GM19468 (cell line): ENCODE data around the gene DLG2.

ENCODE experiments used
- ATAC-seq: cut with Tn5 transposase; IDR thresholded peaks from one replicate; pipeline ENCODE4 v1.9.1; 2021; ENCODE audit warnings: mild to moderate bottlenecking, moderate library complexity, moderate number of reproducible peaks; ENCODE audit not compliant: unreplicated experiment; ENCODE audit errors: extremely low read depth

The DLG2 gene

DNA sequence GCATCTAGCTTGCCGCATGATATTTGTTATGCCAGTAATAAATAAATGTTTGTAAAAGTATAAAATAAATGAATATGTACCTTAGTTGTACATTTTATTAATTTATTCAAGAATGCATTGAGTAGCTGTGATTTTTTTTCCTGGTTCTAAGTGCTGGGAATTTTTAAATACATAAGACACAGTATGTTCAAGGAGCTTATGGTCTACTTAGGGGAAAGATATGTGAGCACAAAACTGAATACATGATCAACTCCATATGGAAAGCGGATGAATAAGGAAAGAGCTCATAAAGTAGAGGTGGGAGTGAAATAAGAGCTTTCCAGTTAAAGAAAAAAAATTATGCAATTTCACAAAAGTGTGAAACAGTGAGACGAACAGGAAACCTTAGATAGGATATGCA is 1396.7 kb downstream of the DLG2 start:
- no peak for ATAC-seq

DNA sequence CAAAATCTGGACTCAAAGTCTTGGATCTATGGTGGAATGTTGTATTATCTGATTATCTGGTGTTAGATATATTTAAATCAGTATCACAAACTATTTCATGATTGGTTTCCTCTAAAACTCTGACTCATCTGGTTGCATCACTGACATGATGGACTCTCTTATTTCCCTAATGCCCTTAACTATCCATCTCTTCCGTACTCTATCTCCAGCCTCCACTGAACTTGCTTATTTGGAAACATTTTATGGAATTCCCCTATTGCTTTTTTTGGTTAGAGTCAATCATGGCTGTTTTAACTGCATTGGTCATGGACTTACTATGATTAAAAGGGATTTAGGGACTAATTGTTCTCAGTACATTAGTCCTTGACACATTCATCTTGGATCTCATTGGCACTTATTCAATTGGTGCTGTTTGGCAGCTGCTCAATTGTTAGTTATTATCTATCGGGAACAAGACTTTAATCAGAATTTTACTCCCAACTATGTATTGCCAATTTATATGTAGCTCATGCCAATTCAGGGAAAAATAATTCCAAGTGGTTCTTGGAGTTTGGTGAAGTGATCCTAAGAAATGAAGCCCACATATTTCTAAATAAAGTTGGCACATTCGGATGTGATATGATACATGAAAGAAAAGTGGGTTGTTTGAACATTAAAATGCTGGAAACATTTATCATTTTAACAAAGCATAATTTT is 1399.0 kb downstream of the DLG2 start:
- ATAC-seq: no peak

DNA sequence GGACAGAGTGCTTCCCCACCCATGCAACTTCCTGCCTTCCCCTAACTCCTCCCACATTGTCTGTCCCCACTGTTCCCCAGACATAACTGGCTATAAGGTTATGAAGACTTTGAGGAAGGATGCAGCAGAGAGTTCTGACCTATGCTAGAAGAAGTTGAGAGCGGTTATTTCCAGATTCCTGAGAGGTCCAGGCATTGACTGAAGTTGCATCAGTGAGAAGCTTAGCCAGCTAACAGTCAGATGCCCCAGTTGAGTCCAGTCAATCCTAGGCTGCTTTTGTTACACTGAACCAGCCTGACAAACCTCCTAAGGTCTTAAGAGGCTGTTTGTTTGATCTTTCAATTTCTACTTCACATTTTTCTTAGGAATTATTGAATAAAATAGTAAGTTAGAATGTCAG is 1403.1 kb downstream of the DLG2 start:
- no peak for ATAC-seq

DNA sequence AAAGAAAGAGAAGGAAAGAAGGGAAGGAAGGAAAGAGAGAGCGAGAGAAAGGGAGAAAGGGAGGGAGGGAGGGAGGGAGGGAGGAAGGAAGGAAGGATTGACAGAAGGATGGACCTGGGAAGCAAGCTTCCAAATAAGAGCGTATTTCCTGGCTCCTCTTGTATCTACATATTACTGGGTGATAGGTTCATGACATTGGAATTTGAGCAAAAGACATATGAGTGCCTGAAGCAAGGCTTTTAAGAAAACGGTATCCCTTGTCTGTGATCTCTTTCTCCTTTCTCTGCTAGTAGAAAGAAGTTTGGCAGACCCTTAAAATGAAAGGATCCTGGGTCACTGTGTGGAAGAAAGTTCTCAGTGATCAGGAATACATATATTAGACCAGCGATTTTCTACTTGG is 1408.8 kb downstream of the DLG2 start:
- ATAC-seq: no peak

DNA sequence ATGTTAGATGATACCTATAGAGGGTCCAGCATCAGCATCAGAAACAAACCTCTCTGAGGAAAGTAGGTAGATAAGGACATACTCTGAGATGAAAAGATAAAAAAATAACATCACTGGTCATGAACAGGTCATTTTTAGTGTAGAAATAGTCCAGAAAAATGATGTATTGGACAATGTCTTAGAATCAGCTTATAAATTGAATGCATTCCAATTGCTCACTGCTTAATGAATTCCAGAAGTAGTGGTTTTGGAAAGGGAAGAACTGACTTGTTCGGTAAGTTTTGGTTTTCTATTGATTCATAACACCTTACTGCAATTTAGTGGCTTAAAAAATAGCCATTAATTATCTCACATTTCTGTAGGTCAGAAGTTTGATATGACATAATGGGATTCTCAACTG is 1411.5 kb downstream of the DLG2 start:
- no peak for ATAC-seq

DNA sequence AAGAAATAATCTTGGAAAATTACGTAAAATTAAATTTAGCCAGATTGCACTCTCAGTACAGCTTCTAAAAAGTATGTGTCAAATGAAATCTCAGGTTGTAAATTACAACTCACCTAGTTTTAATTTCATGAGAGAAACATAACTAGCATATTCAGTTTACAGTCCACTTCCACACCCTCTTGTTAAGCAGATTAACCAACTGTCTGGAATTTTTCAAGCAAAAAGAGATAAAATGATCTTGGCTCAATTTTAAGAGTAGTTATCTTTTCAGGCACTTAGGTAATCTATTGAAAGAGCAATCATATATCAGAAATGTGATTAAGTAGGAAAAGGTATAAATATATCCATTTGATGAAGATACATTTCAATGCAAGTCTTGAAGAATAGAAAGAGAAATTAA is 1412.6 kb downstream of the DLG2 start:
- ATAC-seq: no peak

DNA sequence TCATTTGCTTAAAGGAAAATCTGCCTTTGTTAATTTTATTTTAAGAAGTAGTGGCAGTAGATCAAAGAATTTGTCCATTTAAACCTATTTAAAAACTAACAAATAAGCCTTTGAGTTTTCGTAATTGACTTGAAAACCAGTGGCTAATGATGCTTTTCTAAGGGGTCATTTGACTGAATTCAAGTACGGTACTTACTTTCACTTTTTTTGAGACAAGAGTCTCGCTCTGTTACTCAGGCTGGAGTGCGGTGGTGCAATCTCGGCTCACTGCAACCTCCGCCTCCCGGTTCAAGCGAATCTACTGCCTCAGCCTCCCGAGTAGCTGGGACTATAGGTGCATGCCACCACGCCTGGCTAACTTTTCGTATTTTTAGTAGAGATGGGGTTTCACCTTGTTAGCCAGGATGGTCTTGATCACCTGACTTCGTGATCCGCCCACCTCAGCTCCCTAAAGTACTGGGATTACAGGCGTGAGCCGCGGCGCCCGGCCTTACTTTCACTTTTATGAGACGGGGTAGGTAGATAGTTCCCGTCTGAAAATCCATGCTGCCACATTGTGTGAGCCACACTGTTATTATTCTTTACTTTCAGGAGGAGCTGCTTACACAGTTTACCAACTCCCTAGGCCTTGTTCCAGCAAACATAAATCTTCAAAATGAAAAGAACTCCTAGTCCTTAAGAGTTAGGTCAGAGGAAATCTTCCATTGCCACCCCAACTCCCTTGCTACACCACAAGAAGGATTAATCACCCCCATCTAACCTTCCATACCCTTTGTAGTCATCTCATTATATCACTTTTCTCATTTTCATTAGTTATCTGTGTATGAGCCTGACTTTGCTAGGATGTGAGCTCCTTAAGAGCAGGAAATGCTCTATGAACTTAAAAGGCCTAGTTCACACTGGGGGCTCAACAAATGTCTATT is 1414.4 kb downstream of the DLG2 start:
- no peak for ATAC-seq

DNA sequence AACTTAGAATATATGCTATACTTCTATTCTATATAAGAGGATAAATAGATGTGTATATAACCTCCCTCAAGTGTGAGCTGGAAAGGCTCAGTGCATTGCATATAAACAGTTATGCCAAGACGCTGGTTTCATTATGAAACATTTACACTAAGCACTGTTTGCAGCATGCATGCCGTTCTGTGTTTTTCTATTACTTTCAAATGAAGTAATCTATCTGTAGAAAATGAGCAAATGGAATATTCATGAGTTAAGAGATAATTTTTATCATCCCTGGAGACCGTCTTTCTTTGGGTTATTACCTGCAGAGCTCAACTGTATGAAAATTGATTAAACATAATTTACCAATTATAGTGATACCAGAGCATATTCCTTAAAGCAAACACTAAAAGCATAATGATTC is 1415.2 kb downstream of the DLG2 start:
- ATAC-seq: no peak

DNA sequence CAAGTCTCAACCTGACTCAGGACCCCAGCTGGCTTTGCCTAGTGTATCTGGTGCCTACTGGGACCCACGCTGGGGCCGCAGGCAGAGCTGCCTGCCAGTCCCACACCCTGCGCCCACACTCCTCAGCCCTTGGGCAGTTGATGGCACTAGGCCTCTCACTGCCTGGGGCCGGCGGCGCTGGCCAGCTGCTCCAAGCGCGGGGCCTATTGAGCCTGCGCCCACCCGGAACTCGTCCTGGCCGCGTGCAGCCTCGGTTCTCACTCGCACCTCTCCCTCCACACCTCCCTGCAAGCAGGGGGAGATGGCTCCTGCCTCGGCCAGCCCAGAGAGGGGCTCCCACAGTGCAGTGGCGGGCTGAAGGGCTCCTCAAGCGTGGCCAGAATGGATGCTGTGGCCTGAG is 1432.4 kb downstream of the DLG2 start:
- no peak for ATAC-seq

DNA sequence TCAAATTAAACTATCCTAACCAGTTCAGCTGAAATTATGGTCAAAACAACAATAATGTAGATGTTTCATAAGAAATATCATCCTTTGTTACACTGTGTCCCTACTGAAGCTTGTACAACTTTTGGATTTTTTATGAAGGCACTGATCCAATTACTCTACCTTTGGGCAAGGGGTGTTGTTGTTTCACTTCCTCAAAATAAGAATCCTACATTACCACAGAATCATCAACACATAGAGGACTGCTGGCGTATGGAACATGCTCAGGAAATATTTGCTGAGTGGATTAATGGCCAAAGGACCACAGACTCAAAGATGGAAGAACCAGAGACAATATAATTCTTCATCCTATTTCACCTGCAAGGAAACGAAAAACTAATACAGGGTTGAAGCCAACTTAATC is 1433.4 kb downstream of the DLG2 start:
- no peak for ATAC-seq

DNA sequence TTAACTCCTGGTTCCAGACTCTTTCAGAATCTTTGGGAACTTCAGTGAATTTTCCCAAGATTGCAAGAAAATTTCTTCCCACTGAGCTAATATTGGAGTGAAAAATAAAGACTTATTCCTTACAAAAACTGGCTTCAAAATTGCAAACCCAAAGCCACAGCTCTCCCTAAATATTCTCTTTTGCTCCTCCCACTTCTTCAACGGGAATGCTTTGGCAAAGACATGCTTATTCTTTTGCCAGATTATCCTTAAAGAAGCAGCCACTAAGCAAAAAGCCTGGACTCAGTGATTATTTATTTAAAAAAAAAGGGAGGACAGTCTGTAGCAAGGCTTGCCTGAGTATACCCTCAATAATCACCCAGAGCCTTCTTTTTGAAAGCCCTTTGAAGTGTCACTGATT is 1438.6 kb downstream of the DLG2 start:
- no peak for ATAC-seq

DNA sequence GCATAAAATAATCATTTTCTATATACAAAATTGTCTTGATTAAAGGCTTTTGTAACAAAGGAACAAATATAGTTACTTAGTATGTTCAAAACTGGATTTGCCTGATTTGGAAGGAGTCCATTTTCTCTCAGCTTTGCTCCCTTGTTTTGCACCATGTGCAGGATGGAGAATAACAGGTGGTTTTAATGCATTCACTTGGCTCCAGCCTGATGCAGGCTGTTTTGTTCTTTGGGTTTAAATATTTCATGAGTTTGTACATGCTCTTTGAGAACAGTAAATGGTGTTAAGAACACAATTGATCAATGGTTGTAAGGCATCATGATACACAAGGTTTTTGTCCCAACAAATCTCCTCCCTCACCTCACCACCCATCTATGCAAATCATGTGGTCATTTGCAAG is 1454.1 kb downstream of the DLG2 start:
- no peak for ATAC-seq

DNA sequence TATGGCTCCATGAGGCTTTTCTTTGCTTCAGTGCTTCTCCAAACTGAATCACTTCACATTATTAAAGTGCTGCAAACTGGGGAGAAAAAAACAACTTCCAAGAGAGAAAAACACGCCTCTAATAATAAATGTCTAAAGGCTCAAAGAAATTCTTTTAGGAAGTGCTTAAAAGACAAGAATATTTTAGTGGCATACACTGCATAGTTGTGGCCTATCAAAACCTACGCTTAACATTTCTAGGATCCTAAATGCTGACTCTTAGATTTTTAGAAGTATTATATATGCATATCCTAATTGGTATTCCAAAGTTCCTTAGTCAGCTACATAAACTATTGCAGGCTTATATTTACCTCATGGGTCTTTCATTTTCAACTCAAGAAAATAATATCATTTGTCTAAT is 1462.0 kb downstream of the DLG2 start:
- no peak for ATAC-seq

DNA sequence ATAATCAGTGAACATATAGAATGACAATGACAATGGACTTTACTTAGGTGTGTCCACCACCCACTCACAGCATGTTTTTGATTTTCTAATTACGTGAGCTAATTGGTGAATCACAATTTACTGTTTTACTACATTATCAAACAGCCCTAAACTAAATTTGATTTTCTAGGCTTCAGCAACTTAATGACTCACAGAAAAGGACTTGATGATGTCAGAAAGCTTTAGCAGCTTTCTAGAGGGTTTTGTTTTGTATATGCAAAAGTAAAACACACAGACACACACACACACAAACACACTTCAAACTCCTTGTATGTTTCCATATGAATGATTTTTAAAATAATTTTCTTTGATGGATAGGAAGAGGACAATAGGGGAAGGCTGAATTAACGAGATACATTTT is 1462.4 kb downstream of the DLG2 start:
- ATAC-seq: no peak

DNA sequence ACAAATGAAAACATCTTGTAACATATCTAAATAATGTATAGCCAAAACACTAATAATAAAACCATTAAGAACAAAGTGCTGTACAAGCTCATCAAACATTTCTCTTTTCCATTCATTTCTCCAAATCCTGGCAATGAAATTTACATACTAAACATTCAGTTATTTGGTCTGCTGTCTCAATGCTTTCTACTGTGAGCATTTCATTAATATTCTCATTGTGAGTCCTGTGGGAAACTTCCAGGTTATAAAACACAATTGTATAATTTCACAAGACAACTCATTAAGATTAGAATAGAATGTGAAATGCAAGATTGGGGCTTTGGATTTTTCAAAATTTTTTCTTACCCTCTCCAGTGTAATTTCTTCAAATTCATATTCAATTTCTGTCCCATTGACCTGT is 1464.0 kb downstream of the DLG2 start:
- no peak for ATAC-seq

DNA sequence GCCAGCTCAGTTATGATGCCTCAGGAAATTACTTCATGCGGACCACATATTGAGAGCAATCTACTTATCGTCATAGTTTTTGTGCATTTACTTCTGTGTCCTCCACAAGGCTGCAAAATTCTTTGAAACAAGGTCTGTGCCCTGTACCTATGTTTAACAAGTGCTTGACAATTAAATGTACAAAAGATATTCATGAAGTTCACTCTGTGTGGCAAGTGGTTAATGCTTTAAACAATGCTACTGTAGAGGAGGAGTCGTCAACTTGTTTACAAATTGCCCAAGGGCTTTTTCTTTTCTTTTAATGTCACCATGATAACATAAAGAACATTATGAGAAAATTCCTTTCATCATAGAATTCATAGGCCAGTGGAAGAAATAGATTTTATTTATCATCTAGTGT is 1469.5 kb downstream of the DLG2 start:
- no peak for ATAC-seq

DNA sequence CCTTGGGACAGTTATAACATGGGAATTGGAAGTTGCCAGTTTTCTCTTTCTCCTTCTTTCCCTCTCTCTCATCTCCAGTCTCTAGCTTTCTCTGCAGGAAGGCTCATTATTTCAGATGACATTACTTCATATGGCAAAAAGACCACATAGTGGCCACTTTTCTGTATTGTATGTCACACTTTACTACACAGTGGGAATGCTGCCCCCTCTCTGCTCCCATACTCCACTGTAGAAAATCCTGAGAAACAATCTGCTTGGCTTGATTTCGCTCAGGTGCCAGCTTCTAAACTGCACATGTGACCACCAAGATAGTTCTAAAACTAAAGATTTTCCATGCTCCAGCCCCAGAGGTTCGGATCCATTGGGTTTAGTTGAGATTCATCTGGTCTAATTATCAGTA is 1480.3 kb downstream of the DLG2 start:
- ATAC-seq: no peak

DNA sequence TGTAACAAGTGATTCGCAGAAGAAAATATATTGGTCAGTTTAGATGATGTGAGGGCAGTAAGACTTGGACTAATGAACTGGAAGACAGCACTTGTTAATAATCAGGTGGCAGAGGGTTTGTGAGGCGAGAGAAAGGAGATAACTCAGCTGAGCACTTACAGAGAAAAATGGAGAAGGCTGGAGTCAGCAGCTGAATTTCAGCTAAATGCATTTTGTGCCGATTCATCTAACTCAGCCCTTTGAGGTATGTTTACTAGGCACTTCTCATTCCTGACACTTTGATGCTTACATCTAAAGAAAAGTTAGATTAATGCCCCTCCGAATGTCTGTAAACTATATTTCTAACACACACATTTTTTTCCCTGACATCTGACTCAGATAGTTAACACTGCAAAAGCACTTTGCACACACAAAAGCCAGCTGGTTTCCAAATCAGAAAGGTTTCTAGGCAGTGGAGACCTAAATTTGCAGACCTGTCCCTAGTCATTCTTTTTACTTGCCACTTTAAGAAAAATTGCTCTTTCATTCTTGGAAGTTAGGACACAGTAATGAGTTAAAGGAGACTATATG is 1481.4 kb downstream of the DLG2 start:
- ATAC-seq: no peak

DNA sequence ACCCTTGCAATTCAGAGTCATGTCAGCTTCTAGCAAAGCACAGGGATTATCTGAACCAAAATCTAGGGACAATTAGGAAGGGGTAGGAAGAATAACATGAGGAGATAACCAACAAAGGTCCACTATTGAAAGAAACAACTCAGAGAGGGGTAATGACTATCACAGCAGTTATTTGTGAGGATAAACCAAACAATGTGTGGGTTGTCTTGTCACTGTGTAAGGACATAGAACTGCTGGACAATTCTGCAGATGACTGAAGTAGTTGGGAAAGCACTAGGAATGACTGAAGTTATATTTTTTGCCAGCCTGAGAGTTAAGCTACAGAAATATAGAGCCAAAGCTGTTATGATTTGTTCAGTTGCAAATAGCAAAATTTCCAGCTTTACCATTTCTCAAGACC is 1482.6 kb downstream of the DLG2 start:
- ATAC-seq: no peak

DNA sequence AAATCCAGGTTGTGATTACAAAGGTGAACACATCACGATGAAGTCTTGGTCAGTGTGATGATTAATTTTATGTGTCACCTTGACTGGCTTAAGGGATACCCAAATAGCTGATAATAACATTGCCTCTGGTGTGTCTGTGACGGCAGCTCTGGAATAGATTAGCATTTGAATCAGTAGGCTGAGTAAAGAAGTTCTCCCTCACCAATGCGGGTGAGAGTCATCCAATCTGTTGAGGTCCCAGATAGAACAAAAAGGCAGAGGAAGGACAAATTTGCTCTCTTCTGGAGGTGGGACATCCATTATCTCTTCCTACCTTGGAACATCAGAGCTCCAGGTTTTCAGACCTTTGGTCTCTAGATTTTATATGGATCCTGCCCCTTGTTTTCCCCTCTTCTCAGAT is 1484.7 kb downstream of the DLG2 start:
- ATAC-seq: no peak

DNA sequence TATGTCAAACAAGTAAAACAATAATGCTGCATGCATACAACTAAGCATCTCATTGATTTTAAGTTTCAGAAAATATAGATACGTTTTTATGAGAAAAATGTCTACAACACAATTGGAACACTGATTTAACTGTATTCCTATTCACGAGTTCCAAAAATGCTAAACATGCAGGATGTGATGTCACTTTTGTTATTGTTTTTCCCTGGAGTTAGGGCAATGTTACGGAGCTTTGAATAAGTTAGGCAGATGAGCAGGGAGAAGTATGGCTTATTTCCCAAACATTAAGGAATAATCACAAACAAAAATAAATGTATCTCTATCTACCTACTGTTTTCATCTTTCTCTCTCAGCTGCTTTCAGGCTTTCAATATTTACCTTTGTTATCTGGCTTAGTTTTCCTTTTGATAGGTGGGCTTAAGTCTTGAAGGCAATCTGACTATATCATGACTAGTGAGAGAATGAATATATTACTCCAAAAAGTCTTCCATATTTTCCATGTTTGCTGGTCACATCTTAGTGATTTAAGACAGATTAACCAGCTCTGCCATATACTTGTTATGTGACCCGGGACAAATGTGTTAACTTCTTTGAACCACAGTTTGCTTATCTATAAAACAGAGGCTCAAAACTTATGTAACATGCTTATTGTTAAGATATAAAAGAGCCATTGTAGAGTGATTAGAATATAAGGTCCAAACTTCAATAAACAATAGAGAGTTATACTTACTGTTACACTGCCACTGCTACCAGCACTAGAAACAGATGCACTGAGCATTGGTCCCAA is 1486.6 kb downstream of the DLG2 start:
- ATAC-seq: no peak
